HG02973 (cell line): ENCODE measurements around the gene RABGAP1L.
"Not testable (repeated sequence)": the region's sequence is repeated elsewhere in the genome, so short reads cannot be mapped to it uniquely, and the experiment has no call there.

Experiments used
- ATAC-seq: cut with Tn5 transposase; IDR thresholded peaks from one replicate; pipeline ENCODE4 v1.9.1; 2021; ENCODE audit warnings: moderate library complexity; ENCODE audit not compliant: unreplicated experiment

Gene RABGAP1L

DNA sequence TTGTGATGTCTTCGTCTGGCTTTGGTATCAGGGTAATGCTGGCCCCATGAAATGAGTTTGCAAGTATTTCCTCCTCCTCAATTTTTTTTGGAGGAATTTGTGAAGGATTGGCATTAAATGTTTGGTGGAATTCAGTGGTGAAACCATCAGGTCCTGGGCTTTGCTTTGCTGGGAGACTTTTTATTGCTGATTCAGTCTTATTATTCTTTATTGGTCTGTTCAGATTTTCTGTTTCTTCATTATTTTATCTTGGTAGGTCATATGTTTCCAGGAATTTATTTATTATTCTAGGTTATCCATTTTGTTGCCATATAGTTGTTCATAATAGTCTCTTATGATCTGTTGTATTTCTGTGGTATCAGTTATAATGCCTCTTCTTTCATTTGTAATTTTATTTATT, 126.7 kb downstream of the RABGAP1L start:
- ATAC-seq, result no peak

DNA sequence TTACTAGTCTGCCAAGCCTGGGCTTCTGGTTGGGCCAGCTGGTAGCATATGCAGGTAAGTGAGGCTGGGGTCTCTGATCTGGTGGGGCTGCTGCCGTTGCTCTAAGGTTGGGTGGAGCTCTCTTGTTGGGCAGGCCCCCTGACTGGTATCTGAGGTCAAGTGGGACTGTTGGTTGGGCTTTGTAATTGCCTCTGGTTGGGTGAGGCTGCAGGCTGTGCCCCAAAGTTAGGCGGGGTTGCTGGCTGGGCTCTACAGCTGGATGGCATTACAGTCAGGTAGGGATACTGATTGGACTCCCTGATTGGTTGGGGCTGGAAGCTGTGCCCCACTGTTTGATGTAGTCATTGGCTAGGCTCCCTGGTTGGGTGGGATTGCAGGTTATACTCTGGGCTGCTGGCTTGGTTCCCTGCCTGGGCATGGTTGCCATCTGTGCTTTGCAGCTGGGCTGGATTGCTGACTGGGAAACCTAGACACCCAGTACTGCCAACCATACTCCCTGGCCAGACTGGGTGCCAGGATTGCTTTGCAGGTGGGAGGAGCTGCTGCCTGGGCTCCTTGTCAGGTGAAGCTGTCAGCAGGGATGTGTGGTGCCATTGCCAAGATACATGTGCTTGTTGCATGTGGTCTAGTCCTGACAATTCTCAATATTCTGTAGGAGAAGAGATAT, 130.5 kb downstream of the RABGAP1L start:
- no peak for ATAC-seq

DNA sequence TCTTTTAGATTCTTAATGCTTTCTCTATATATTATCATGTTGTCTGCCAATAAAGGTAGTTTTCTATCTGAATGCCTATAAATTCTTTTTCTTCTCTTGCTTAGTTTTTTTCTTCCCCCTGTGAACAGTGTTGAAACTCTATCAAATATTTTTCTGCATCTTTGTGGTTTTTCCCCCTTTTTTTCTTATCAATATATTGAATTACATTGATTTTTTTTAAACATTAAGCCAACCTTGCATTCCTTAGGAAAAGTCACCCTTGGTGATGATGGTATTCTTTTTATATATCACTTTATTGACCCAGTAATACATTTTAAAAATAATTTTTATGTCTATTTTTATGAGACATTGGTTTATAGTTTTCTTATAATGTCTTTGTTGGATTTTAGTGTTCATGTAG, 131.7 kb downstream of the RABGAP1L start:
- no peak for ATAC-seq

DNA sequence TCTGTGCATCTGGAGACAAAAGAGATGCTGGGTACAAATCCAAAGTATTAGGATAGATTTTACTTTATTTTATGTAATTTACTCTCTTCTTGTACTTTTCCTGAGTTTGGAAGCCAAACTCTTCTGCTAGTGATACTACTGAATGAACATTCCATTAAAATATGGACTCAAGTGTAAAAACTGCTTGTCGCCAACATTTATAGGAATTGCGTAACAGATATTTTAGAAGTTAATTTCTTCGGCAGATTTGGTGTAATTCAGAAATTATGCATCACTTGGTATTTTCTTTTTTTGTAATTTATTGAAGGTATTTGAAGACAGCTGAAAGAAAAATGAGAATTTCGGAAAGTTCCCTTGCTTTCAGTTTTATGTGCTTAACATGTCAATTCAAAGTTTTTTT, 137.0 kb downstream of the RABGAP1L start:
- ATAC-seq, result no peak

DNA sequence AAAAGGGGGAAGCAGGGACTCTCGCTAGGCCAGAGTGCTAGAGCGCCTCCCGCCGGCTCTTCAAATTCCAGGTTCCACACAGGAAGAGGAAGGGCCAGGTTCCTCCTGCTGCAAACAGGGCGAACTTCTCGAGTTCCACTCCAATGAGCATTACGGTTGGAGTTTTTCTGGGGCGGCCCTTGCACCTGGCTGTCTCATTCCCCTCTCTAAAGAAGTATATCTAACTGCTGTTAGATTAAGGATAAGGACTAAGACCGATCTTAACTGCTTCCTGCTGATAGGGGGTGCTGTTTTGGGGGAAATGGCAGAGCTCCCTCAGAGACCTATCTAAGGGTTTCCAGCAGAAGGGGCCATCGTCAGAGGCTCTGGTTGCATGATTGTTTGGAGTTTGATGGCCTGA, 138.0 kb downstream of the RABGAP1L start:
- no peak for ATAC-seq

DNA sequence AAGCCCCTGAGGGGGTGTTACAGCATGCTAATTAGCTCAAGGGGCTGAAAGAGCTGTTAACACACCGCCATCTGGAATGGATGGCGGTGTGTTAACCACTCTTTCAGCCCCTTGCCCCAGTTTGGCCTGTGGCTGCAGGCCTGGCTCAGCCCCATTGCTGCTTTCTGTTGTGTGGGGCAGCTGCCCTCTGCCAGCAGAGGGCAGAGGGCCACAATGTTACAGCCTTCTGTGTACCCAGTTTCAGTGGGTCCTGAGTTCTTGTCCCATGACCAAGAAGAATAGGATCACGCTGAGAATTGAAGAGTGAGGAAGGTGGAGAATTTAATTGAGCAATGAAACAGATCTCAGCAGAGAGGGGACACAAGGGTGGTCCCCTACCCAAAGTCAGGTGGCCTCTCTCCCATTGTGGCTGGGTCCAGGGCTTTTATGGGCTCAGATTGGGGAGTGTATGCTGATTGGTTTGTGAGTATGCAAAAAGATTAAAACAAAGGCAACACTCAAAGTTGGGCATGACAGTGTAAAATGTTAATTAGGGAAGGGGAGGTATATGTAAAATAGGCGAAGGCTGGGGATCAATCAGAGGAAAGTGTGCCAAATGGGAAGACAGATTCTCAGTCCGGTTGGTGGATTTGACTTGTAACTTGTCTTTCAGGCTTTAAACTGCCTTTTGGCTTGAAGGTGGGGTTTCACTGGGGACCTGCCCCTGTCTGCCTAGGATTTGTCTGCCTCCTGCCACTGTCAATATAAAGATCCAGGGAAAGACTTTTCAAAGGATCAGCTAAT, 142.2 kb downstream of the RABGAP1L start:
- no peak for ATAC-seq

DNA sequence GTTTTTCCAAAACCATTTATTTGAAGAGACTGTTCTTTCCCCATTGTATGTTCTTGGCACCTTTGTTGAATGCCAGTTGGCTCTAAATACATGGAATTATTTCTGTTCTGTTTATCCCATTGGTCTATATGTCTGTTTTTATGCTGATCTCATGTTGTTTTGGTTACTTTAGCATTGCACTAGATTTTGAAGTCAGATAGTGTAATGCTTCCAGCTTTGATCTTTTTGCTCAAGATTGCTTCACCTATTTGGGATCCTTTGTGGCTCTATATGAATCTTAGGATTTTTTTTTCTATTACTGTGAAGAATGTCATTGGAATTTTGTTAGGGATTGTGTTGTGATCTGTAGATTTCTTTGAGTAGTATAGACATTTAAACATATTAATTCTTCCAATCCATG, 149.3 kb downstream of the RABGAP1L start:
- ATAC-seq, result no peak

DNA sequence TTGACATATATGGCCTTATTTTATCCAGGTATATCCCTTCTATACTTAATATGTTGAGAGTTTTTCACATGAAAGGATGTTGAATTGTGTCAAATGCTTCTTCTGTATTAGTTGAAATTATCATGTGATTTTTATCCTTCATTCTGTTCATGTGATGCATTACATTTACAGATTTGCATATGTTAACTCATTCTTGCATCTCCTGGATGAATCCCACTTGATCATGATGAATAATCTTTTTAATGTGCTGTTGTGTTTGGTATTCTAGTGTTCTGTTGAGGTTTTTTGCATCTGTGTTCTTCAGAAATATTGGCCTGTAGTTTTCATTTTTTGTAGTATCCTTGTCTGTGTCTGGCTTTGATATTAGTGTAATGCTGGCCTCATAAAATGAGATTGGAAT, 150.2 kb downstream of the RABGAP1L start:
- no peak for ATAC-seq

DNA sequence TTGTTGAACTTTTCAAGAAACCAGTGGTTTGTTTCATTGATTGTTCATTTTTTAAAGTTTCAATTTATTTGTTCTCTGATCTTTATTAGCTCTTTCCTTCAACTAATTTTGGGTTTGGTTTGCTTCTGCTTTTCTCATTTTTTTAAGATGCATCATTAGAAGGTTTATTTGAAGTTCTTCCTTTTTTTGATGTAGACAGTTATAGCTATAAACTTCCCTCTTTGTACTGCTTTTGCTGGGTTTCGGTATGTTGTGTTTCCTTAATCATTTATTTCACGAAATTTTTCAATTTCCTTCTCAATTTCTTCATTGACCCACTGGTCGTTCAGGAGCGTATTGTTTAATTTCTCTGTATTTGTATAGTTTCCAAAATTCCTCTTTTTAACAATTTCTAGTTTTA, 155.1 kb downstream of the RABGAP1L start:
- no peak for ATAC-seq

DNA sequence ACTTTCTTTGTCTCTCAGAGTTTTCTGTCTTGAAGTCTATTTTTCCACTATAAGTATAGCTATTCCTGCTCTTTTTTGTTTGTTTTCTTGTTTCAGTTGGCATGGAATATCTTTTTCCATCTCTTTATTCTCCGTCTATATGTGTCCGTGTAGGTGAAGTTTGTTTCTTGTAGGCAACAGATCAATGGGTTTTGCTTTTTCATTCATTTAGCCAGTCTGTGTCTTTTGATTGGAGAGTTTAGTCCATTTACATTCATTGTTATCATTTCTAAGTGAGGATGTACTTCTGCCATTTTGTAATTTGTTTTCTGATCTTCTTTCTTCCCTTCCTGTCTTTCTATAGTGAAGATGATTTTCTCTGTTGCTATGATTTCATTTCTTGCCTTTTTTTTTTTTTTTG, 155.9 kb downstream of the RABGAP1L start:
- ATAC-seq, result no peak

DNA sequence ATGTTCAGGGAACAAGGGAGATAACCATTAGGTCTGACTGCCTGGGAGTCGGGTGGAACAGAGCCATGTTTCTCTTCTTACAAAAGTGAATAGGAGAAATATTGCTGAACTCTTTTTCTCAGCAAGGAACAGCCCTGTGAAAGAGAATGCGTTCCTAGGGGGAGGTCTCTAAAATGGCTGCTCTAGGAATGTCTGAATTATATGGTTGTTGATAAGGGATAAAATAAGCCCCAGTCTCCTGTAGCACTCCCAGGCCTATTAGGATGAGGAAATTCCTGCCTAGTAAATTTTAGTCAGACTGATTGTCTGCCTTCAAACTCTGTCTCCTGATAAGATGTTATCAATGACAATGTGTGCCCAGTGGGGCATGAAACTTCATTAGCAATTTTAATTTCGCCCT, 161.6 kb downstream of the RABGAP1L start:
- ATAC-seq, result not testable (repeated sequence)

DNA sequence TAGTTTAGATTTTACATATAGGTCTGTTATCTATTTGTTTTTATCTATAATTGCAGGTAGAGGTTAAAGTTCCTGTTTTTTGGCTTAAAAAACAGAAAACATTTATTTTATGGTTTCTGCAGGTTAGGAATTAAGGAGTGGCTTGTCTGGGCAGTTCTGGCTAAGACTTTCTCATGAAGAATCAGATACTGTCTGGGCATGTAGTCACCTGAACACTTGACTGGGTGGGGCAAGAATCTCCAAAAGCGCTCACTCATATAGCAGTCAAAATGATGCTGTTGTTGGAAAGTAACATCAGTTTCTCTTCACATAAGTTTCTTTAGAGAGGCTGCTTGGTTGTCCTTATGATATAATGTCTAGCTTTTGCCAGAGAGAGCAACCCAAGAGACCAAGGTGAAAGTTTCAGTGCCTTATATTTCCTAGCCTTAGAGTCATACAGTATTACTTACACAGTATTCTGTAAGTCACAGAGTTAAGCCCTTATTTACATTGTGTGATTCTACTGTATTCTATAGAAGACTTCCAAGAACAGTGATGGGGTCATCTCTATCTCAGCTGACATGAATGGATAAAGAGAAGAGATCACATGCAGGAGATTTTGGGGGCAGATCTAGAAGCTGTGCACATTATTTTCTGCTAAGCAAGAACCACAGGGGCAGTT, 163.0 kb downstream of the RABGAP1L start:
- ATAC-seq, result no peak

DNA sequence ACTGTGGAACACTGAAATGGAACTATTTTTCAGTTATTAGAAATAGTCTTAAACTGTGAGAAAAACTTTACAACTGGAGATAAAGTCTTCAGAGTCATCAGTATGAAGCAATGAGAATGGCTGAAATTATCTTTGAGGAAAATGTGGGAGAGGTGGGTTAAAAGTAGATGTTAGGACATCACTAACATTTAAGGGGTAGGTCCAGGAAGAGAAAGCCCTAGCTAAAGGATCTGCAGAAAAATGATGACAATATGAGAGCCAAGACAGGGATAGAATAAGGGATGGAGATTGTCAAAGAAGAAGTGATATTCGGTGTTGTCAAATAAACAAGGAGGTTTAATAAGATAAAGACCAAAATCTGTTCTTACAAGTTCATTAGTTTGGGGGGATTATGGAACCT, 165.2 kb downstream of the RABGAP1L start:
- ATAC-seq, result no peak

DNA sequence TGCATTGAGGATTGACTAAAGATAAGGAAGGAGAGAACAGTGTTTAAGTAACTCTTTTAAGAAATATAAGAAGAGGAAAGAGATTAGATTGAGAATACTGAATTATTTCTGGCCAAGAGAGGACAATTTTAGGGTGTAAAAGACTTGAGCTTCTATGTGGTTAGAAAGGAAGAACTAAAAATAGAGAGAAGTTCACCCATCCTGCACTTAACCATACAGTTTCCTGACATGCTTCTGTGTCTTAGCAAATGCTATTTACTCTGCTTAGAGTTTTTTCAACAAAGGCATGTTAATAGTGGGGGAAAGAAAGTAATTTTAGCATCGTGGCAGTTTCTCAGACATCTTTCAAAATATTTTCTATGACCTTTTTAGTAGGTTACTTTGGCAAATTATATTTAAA, 165.6 kb downstream of the RABGAP1L start:
- ATAC-seq, result no peak

DNA sequence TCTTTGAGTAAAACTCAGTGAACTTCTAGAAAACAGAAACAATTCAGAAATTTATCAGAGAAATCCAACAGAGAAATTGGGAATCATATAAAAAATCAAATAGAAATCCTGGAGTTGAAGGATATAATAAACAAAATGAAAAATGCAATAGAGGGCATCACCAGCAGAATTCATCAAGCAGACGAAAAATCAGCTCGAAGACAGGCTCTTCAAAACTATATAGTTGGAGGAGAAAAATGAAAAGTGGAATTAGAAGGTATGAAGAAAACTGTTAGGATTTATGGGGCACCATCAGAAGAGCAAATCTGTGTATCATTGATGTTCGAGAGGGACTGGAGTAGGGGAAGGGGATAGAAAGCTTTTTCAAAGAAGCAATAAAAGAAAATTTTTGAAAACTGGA, 167.0 kb downstream of the RABGAP1L start:
- no peak for ATAC-seq

DNA sequence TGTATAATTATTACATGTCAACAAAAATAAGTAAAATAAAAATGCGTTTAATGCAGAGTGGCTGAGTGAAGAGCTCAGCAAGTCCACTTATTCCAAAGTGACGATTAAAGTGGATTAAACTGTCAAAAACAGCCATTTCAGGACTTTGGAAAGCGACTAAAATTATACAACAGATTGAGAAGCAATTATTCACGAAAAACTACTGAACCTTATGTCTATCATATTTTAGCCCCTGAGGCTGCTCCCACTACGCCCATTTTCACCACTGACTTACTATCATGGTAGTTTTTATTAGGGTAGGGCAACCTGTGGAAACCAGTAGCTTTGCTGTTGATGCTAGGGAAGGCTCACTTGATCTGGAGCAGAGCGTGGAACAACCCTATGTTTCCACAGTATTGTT, 174.1 kb downstream of the RABGAP1L start:
- no peak for ATAC-seq

DNA sequence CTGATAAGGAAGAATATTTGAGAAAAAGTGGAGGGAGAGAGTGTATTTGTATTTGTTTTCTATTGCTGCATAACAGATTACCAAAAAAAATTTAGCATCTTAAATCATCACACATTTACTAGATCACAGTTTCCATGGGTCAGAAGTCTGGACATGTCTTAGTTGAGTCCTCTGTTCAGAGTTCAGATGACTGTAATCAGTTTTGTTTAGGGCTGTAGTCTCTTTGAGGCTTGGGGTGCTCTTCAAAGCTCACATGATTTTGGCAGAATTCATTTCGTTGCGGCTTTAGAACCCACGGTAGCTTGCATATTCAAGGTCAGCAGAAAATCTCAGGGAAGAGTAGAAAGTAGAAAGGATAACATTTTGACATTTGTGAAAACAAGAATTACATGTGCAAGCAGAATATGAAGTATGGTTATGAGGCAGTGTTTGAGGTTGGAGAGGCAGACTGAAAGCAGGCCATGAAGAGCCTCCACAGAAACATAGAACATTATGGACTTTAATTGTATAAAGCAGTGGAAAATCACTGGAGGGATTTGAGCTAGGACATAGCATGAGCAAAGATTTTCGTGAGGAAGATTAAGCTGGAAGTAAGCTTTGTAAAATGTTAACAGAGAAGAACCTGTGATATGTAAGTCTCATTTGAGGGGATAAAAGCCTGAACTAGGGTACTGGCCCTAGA, 177.8 kb downstream of the RABGAP1L start:
- no peak for ATAC-seq

DNA sequence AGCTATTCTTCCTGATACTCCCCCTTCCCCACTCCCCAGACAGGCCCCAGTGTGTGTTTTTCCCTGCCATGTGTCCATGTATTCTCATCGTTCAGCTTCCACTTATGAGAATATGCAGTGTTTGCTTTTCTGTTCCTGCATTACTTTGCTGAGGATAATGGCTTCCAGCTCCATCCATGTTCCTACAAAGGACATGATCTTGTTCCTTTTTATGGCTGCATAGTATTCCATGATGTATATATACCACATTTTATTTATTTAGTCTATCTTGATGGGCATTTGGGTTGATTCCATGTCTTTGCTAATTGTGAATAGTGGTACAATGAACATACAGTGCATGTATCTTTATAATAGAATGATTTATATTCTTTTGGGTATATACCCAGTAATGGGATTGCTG, 181.1 kb downstream of the RABGAP1L start:
- not testable (repeated sequence) for ATAC-seq

DNA sequence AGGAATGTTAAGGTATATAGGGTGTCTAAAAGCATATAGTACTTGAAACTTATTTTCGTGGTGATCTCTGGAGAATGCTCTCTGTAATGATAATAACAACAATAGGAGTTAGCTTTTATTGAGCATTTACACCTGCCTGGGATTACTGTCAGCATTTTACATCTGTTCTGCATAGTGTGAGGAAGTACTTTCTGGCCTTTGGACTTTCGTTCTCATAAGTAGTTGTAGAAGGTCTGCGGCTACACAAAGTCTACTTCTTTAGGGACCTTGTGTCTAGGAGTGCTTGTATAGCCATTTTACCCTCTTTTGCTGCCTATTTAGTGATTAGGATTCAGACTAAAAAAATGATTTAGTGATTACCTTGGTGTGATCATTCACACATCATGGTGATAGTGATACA, 184.8 kb downstream of the RABGAP1L start:
- ATAC-seq, result no peak

DNA sequence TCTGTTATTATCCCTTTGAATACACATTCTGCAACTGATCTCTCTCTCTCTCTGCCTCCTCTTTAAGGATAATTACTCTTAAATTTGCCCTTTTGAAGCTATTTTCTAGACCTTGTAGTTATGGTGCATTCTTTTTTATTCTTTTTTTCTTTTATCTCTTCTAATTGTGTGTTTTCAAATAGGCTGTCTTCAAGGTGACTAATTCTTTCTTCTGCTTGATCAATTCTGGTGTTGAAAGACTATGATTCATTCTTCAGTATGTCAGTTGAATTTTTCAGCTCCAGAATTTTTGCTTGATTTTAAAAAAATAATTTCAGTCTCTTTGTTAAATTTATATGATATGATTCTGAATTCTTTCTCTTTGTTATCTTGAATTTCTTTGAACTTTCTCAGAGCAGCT, 192.8 kb downstream of the RABGAP1L start:
- no peak for ATAC-seq

DNA sequence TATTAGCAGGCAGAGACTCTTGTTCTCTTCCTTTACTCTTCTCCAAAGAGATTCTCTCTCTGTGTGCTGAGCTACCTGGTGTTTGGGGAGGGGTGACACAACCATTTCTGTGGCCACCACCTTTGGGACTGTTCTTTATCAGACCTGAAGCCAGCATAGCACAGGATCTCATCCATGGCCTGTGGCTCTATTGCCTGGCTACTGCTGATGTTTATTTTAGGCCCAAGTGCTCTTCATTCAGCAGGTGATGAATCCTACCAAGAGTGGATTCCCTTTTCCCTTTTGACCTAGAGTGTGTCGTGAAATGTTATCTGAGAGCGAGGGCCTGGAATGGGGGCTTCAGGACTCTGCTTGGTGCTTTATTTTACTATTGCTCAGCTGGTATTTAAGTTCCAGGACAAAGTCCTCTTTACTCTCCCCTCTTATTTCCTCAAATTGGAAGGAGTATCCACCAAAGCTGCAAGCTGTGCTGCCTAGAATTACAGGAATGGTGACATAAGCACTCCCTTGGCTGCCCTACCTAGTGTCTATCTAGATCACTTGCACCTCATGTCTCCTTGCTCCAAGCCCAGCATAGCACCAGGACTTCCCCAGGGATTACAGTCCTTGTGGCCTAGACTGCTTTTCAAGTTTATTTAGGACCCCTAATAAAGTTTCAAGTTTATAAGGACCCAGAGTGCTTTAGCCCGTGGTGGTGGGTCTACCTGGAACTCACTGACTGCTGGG, 193.7 kb downstream of the RABGAP1L start:
- ATAC-seq, result no peak
